Osteocyte (in vitro differentiated cells): ENCODE measurements around the gene LIN28B. TPM values are rescaled to one million over a fixed set of nuclear protein-coding genes. Genes with fewer than 3 reads are reported as not detected.

Source experiments
- DNase-seq: peaks from one replicate; pipeline ENCODE4 v3.0.0; 2021; ENCODE audit warnings: mixed read lengths; ENCODE audit not compliant: unreplicated experiment; ENCODE audit errors: extremely low spot score
- H3K27ac Mint-ChIP-seq: one replicate; pipeline ENCODE4 v1.8.0; 2021; ENCODE audit warnings: mild to moderate bottlenecking, mixed read lengths; ENCODE audit not compliant: unreplicated experiment
- H3K27me3 Mint-ChIP-seq: one replicate; pipeline ENCODE4 v1.8.0; 2021; ENCODE audit warnings: mixed read lengths; ENCODE audit not compliant: unreplicated experiment
- H3K36me3 Mint-ChIP-seq: one replicate; pipeline ENCODE4 v1.8.0; 2021; ENCODE audit warnings: mixed read lengths; ENCODE audit not compliant: unreplicated experiment
- H3K4me1 Mint-ChIP-seq: one replicate; pipeline ENCODE4 v1.8.0; 2021; ENCODE audit warnings: mixed read lengths; ENCODE audit not compliant: unreplicated experiment
- H3K4me3 Mint-ChIP-seq: one replicate; pipeline ENCODE4 v1.8.0; 2021; ENCODE audit warnings: mild to moderate bottlenecking, moderate library complexity, mixed read lengths; ENCODE audit not compliant: unreplicated experiment
- H3K9me3 Mint-ChIP-seq: one replicate; pipeline ENCODE4 v1.8.0; 2021; ENCODE audit warnings: mixed read lengths; ENCODE audit not compliant: unreplicated experiment
- total RNA-seq: library from RNA; stranded (reverse); gene quantifications from 2 replicates; pipeline ENCODE4 v1.2.1, GENCODE V29; 2021
- TF ChIP-seq, protein P1 (sequence below): fragments of 200-600 bp; sonication (generic); IDR thresholded peaks from 2 replicates; pipeline ENCODE4 v1.5.0; 2021; ENCODE audit warnings: antibody characterized with exemption, mild to moderate bottlenecking, moderate library complexity

The LIN28B gene
- total RNA-seq, 1 donor from 2014 or later: not detected

DNA sequence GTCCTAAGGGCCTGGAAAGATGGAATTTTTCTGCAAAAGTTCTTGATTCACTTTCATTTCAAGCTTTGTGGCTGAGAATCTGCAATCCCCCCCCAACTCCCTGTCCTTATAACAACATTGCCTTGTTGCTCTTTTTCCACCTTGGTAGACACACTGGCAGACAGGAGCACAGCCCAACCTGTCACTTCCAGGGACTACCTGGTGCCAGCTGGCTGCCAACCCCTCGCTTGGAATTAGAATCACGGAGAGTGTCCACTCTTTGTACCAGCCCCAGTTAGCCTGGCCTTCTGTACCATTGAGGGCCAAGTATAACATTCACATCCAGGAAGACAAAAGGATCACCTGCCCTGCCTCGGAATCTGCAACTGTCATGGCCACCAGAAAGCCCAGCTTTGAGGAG is 148.2 kb downstream of the LIN28B start:
- Mint-ChIP-seq H3K9me3 (no peaks in the 10 kb centered on the region), H3K4me1 (no peaks in the 10 kb centered on the region), H3K36me3 (peaks cover 13% of the 10 kb centered on the region), H3K27me3 (no peaks in the 10 kb centered on the region), H3K27ac (no peak overlapping the region), H3K4me3 (no peak overlapping the region)
- DNase-seq: no peak
- TF ChIP-seq, protein P1, sequence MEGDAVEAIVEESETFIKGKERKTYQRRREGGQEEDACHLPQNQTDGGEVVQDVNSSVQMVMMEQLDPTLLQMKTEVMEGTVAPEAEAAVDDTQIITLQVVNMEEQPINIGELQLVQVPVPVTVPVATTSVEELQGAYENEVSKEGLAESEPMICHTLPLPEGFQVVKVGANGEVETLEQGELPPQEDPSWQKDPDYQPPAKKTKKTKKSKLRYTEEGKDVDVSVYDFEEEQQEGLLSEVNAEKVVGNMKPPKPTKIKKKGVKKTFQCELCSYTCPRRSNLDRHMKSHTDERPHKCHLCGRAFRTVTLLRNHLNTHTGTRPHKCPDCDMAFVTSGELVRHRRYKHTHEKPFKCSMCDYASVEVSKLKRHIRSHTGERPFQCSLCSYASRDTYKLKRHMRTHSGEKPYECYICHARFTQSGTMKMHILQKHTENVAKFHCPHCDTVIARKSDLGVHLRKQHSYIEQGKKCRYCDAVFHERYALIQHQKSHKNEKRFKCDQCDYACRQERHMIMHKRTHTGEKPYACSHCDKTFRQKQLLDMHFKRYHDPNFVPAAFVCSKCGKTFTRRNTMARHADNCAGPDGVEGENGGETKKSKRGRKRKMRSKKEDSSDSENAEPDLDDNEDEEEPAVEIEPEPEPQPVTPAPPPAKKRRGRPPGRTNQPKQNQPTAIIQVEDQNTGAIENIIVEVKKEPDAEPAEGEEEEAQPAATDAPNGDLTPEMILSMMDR: no peak

DNA sequence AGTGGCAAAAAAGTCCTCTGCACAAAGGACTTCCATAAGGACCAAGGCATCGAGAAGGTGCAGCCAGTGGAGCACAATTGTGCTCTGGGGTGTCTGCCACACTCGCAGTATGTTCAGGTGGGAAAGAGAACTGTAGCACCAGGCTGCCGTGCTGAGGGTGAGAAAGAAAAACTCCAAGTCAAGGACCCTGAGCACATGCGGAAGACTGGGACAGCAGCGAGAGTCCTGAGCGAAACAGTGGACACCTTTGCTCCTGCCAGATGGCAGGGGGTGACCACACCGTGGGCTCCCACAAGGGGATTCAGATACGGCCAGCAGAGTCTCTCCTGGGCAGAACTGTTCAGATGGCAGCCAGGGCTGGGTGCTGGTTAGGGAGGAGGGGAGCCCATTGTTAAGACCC is 149.4 kb downstream of the LIN28B start:
- Mint-ChIP-seq H3K9me3 (no peaks in the 10 kb centered on the region), H3K4me3 (no peak overlapping the region), H3K27me3 (no peaks in the 10 kb centered on the region), H3K27ac (no peak overlapping the region), H3K4me1 (no peaks in the 10 kb centered on the region), H3K36me3 (peaks cover 13% of the 10 kb centered on the region)
- TF ChIP-seq, protein P1: no peak
- DNase-seq: no peak

DNA sequence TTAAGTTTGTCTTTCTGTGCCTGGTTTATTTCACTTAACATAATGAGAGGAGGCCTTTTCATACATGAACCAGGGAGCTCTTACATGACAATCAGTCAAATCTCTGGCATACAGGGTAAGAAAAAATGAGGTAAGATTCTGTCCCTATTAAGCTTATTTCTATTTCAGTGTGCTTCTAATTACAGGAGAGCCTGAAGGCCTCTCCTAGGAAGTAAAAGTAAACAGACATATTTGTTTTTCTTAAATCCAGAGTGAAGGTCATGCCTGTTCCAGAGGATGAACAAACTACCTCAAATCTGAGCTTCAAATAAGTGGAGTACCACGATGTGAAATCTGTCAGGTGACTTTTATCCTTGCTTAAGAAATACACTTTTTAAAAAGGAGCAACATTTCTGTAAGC is 150.3 kb downstream of the LIN28B start:
- no peaks in the 10 kb centered on the region for H3K9me3 Mint-ChIP-seq
- H3K27ac Mint-ChIP-seq: no peak overlapping the region
- no peak overlapping the region for H3K4me3 Mint-ChIP-seq
- peaks cover 13% of the 10 kb centered on the region for H3K36me3 Mint-ChIP-seq
- no peaks in the 10 kb centered on the region for H3K4me1 Mint-ChIP-seq
- TF ChIP-seq, protein P1: no peak
- DNase-seq: no peak
- no peaks in the 10 kb centered on the region for H3K27me3 Mint-ChIP-seq

DNA sequence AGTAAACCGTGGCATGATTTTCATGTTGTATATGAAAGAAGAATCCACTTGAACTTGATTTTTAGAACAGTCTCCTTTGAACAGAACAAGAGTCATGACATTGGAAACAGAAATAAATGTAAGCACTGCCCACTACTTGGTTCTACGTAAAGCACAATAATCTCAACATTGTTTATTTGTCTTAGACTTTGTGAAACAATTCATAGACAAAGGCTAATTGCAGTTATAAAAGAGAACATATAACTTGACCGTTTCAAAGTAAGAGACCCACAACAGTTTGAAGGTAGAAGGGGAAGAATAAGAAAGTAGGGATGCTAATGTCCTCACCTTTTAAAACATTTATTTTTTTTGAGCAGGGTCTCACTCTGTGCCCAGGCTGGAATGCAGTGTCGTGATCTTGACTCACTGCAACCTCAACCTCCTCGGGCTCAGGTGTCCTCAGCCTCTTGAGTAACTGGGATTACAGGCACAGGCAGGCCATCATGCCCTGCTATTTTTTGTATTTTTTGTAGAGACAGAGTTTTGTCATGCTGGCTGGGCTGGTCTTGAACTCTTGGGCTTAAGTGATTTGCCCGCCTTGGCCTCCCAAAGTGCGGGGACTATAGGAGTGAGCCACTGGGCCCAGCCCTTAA is 151.8 kb downstream of the LIN28B start:
- Mint-ChIP-seq H3K4me3 (no peak overlapping the region), H3K27me3 (no peaks in the 10 kb centered on the region), H3K27ac (no peak overlapping the region), H3K9me3 (no peaks in the 10 kb centered on the region), H3K4me1 (no peaks in the 10 kb centered on the region), H3K36me3 (peaks cover 10% of the 10 kb centered on the region)
- TF ChIP-seq, protein P1: no peak
- no peak for DNase-seq

DNA sequence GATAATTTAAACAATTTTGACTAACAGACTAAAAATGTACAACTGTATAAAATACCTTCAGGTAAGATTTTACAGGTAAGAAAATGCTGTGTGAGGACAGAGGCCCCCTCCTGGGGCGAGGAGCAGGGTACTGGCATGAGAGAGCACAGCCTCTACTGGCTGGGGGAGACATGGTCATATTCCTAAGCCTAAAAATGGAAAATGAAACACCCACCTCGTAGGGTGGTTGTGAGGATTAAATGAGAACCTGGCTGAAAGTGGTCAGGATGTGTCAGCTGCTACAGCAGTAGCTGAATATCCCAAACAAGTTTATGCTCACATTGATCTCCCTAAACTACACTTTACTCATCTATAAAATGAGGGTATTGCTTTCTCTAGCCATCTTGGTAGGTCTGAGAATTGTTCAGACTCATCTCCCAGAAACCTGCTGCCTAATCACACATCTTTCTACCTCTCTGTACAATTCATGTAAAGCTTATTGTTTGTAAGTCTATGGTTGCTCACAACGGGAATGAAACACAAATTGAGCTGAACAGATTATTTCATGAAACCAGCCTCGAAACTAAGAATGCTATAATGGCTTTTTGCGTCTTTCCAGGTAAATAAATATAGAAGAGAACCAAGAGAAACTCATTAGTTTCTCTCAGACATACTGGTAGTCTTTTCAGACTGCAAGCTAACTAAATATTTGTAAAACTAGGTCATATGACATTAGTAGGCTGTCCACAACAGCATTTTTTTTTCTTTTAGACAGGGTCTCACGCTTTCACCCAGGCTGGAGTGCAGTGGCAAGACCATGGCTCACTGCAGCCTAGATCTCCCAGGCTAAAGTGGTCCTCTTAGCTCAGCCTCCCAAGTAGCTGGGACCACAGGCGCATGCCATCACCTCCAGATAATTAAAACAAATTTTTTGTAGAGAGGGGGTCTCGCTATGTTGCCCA is 153.3 kb downstream of the LIN28B start:
- H3K36me3 Mint-ChIP-seq: peaks cover 11% of the 10 kb centered on the region
- H3K4me1 Mint-ChIP-seq: no peaks in the 10 kb centered on the region
- TF ChIP-seq, protein P1: no peak
- no peaks in the 10 kb centered on the region for H3K9me3 Mint-ChIP-seq
- no peak for DNase-seq
- H3K27ac Mint-ChIP-seq: no peak overlapping the region
- H3K27me3 Mint-ChIP-seq: no peaks in the 10 kb centered on the region
- no peak overlapping the region for H3K4me3 Mint-ChIP-seq
